GM23338 (cell line): ENCODE data around the gene EDAR. TPM values are rescaled to one million over a fixed set of nuclear protein-coding genes. Genes with fewer than 3 reads are reported as not detected.

Experiments used
- ATAC-seq: fragments of 200-7000 bp; cut with Tn5 transposase; 3 replicates; pipeline ENCODE4 v1.9.1; 2020
- DNase-seq: peaks from one replicate; pipeline ENCODE4 v3.0.0-alpha.2; 2015; ENCODE audit warnings: low spot score
- H2AFZ ChIP-seq: fragments of 200-600 bp; sonication (generic); 2 replicates; pipeline ENCODE4 v1.8.0; 2016; ENCODE audit warnings: antibody characterized with exemption, mild to moderate bottlenecking, moderate library complexity
- H3F3A ChIP-seq: fragments of 200-600 bp; sonication (generic); replicated peaks from 2 replicates; pipeline ENCODE4 v1.8.0; 2017; ENCODE audit warnings: antibody characterized with exemption, mixed run types, low read depth
- H3K27ac ChIP-seq: fragments of 200-600 bp; sonication (generic); 2 replicates; pipeline ENCODE4 v1.6.1; 2016; ENCODE audit warnings: low read depth
- H3K27me3 ChIP-seq: fragments of 200-600 bp; sonication (generic); 2 replicates; pipeline ENCODE4 v1.8.0; 2016; ENCODE audit warnings: mild to moderate bottlenecking, mixed run types, moderate library complexity; ENCODE audit not compliant: insufficient read depth
- H3K36me3 ChIP-seq: fragments of 200-600 bp; sonication (generic); 2 replicates; pipeline ENCODE4 v1.8.0; 2016; ENCODE audit warnings: mild to moderate bottlenecking; ENCODE audit not compliant: insufficient read depth
- H3K4me1 ChIP-seq: fragments of 200-600 bp; sonication (generic); 2 replicates; pipeline ENCODE4 v1.8.0; 2016; ENCODE audit warnings: mild to moderate bottlenecking, moderate library complexity; ENCODE audit not compliant: insufficient read depth
- H3K4me2 ChIP-seq: fragments of 200-600 bp; sonication (generic); 2 replicates; pipeline ENCODE4 v1.7.1; 2017; ENCODE audit warnings: mixed run types
- H3K4me3 ChIP-seq: fragments of 200-600 bp; sonication (generic); 2 replicates; pipeline ENCODE4 v1.6.1; 2016; ENCODE audit warnings: mixed run types
- H3K79me2 ChIP-seq: fragments of 200-600 bp; sonication (generic); replicated peaks from 2 replicates; pipeline ENCODE4 v1.8.0; 2017; ENCODE audit warnings: mild to moderate bottlenecking; ENCODE audit not compliant: insufficient read depth
- H3K9me2 ChIP-seq: fragments of 200-600 bp; sonication (generic); 2 replicates; pipeline ENCODE4 v1.8.0; 2017; ENCODE audit not compliant: insufficient read depth
- H4K20me1 ChIP-seq: fragments of 200-600 bp; sonication (generic); replicated peaks from 2 replicates; pipeline ENCODE4 v1.8.0; 2017; ENCODE audit warnings: mild to moderate bottlenecking; ENCODE audit not compliant: insufficient read depth
- H3K27ac Mint-ChIP-seq: 2 replicates; pipeline ENCODE4 v1.8.0; 2020; ENCODE audit warnings: inconsistent platforms, mild to moderate bottlenecking, moderate library complexity, mixed read lengths
- H3K27me3 Mint-ChIP-seq: 3 replicates; pipeline ENCODE4 v1.8.0; 2022; ENCODE audit warnings: low read depth, mild to moderate bottlenecking, moderate library complexity, mixed read lengths, inconsistent platforms; ENCODE audit not compliant: insufficient read depth, poor library complexity
- H3K36me3 Mint-ChIP-seq: 3 replicates; pipeline ENCODE4 v1.8.0; 2021; ENCODE audit warnings: low read depth, mild to moderate bottlenecking, inconsistent platforms, moderate library complexity, mixed read lengths
- H3K4me1 Mint-ChIP-seq: 3 replicates; pipeline ENCODE4 v1.8.0; 2020; ENCODE audit warnings: mild to moderate bottlenecking, inconsistent platforms, mixed read lengths
- H3K4me3 Mint-ChIP-seq: 3 replicates; pipeline ENCODE4 v1.8.0; 2021; ENCODE audit warnings: moderate library complexity, mild to moderate bottlenecking, inconsistent platforms, mixed read lengths
- H3K9me3 Mint-ChIP-seq: 3 replicates; pipeline ENCODE4 v1.8.0; 2020; ENCODE audit warnings: moderate library complexity, mild to moderate bottlenecking, inconsistent platforms, mixed read lengths
- CREB1 ChIP-seq: fragments of 250-450 bp; sonication (Bioruptor Pico); IDR thresholded peaks from 2 replicates; pipeline ENCODE4 v1.5.0; 2020; ENCODE audit warnings: low read depth, mild to moderate bottlenecking, moderate library complexity
- EZH2 ChIP-seq: fragments of 200-600 bp; sonication (generic); IDR thresholded peaks from one replicate; pipeline ENCODE4 v1.8.0; 2017; ENCODE audit warnings: antibody characterized with exemption, mild to moderate bottlenecking, low read depth; ENCODE audit not compliant: unreplicated experiment
- JUNB ChIP-seq: IDR thresholded peaks from one replicate; pipeline ENCODE4 v1.6.1; 2016; ENCODE audit warnings: antibody characterized with exemption; ENCODE audit not compliant: unreplicated experiment
- POLR2AphosphoS5 ChIP-seq: IDR thresholded peaks from 2 replicates; pipeline ENCODE4 v1.6.1; 2016; ENCODE audit warnings: antibody characterized with exemption, low read depth
- ZNF114 ChIP-seq: fragments of 250-450 bp; sonication (Bioruptor Pico); IDR thresholded peaks from 2 replicates; pipeline ENCODE4 v1.5.0; 2020; ENCODE audit warnings: mild to moderate bottlenecking, moderate library complexity
- ZNF331 ChIP-seq: fragments of 250-450 bp; sonication (Bioruptor Pico); IDR thresholded peaks from 2 replicates; pipeline ENCODE4 v1.5.0; 2020; ENCODE audit warnings: low read depth, mild to moderate bottlenecking, moderate library complexity
- polyA plus RNA-seq: library from polyadenylated mRNA; unstranded; fragments of >200 nt; fragmentation: Nextera tagmentation; extraction: Ambion mirVana; gene quantifications from 2 replicates; pipeline ENCODE4 v1.2.1, GENCODE V29; 2016
- total RNA-seq: library from RNA; depleted of rRNA; stranded (reverse); fragments of >200 nt; shearing (Covaris generic); gene quantifications from 2 replicates; pipeline ENCODE4 v1.2.3, GENCODE V29; 2014
- TF ChIP-seq, protein P1 (sequence below): fragments of 250-450 bp; sonication (Bioruptor Pico); IDR thresholded peaks from 2 replicates; pipeline ENCODE4 v1.5.0; 2020; ENCODE audit warnings: mild to moderate bottlenecking, moderate library complexity
- TF ChIP-seq, protein P2 (sequence below): IDR thresholded peaks from one replicate; pipeline ENCODE4 v1.6.1; 2018; ENCODE audit warnings: antibody characterized with exemption; ENCODE audit not compliant: unreplicated experiment

The EDAR gene
- total and polyA plus RNA-seq, 2 experiments from 2014 or later = not detected

DNA sequence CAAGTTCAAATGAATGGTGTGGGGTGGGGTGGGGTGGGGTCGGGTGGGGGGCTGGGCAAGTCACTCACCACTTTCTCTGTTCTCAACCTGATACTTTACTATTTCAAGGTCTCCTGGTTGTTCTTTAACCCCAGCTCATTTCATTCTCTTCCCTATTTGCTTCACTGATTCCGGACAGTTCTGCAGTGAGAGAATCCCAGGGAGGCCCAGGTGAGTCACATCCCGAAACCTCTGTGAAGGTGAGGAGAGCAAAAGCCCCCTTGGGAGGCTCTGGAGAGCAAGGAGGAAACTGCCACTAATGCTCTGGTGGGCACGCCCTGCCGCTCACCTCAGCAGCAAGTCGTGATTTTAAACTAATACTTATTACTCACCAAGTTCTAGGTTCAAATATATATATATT lies 8.9 kb downstream of the EDAR start (continued):
- TF ChIP-seq, protein P1, sequence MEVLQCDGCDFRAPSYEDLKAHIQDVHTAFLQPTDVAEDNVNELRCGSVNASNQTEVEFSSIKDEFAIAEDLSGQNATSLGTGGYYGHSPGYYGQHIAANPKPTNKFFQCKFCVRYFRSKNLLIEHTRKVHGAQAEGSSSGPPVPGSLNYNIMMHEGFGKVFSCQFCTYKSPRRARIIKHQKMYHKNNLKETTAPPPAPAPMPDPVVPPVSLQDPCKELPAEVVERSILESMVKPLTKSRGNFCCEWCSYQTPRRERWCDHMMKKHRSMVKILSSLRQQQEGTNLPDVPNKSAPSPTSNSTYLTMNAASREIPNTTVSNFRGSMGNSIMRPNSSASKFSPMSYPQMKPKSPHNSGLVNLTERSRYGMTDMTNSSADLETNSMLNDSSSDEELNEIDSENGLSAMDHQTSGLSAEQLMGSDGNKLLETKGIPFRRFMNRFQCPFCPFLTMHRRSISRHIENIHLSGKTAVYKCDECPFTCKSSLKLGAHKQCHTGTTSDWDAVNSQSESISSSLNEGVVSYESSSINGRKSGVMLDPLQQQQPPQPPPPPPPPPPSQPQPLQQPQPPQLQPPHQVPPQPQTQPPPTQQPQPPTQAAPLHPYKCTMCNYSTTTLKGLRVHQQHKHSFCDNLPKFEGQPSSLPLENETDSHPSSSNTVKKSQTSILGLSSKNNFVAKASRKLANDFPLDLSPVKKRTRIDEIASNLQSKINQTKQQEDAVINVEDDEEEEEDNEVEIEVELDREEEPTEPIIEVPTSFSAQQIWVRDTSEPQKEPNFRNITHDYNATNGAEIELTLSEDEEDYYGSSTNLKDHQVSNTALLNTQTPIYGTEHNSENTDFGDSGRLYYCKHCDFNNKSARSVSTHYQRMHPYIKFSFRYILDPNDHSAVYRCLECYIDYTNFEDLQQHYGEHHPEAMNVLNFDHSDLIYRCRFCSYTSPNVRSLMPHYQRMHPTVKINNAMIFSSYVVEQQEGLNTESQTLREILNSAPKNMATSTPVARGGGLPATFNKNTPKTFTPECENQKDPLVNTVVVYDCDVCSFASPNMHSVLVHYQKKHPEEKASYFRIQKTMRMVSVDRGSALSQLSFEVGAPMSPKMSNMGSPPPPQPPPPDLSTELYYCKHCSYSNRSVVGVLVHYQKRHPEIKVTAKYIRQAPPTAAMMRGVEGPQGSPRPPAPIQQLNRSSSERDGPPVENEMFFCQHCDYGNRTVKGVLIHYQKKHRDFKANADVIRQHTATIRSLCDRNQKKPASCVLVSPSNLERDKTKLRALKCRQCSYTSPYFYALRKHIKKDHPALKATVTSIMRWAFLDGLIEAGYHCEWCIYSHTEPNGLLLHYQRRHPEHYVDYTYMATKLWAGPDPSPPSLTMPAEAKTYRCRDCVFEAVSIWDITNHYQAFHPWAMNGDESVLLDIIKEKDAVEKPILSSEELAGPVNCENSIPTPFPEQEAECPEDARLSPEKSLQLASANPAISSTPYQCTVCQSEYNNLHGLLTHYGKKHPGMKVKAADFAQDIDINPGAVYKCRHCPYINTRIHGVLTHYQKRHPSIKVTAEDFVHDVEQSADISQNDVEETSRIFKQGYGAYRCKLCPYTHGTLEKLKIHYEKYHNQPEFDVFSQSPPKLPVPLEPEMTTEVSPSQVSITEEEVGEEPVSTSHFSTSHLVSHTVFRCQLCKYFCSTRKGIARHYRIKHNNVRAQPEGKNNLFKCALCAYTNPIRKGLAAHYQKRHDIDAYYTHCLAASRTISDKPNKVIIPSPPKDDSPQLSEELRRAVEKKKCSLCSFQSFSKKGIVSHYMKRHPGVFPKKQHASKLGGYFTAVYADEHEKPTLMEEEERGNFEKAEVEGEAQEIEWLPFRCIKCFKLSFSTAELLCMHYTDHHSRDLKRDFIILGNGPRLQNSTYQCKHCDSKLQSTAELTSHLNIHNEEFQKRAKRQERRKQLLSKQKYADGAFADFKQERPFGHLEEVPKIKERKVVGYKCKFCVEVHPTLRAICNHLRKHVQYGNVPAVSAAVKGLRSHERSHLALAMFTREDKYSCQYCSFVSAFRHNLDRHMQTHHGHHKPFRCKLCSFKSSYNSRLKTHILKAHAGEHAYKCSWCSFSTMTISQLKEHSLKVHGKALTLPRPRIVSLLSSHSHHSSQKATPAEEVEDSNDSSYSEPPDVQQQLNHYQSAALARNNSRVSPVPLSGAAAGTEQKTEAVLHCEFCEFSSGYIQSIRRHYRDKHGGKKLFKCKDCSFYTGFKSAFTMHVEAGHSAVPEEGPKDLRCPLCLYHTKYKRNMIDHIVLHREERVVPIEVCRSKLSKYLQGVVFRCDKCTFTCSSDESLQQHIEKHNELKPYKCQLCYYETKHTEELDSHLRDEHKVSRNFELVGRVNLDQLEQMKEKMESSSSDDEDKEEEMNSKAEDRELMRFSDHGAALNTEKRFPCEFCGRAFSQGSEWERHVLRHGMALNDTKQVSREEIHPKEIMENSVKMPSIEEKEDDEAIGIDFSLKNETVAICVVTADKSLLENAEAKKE (CRISPR knock-in tag) = no peak
- TF ChIP-seq EZH2 = no peak
- no peak for TF ChIP-seq JUNB
- TF ChIP-seq CREB1 = no peak
- no peak for TF ChIP-seq POLR2AphosphoS5

DNA sequence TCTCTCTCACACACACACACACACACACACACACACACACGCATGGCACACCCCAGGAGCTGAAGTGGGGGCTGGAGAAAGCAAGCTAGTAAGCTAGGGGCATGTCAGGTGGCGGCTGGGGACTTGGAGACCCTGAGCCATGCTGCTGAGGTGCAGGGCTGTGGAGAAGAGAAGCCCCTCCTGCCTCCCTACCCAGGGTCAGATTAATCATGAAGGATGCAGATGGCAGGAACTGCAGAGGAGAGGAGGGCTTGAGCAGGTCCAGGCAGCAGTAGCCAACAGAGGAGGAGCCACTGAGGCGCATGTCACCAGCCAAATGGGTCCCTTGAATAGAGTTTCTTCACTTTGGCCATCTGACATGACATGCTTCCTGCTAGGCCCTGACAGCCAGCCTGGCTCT lies 9.6 kb downstream of the EDAR start:
- Mint-ChIP-seq H3K4me1 (peaks cover 5% of the 10 kb centered on the region; the same call in 2 of the 3 replicates), H3K27me3 (peaks cover 12% of the 10 kb centered on the region), H3K36me3 (no peaks in the 10 kb centered on the region), H3K4me3 (no peak overlapping the region), H3K27ac (no peak overlapping the region), H3K9me3 (no peaks in the 10 kb centered on the region)
- H3K9me2 ChIP-seq = no peaks in the 10 kb centered on the region
- H3F3A ChIP-seq = no peaks in the 10 kb centered on the region
- H3K36me3 ChIP-seq = no peaks in the 10 kb centered on the region
- H3K4me2 ChIP-seq = no peak overlapping the region
- no peaks in the 10 kb centered on the region for H3K79me2 ChIP-seq
- H4K20me1 ChIP-seq = no peaks in the 10 kb centered on the region
- no peak for ATAC-seq
- H2AFZ ChIP-seq = no peak overlapping the region
- no peak for DNase-seq
- no peaks in the 10 kb centered on the region for H3K27me3 ChIP-seq
- H3K27ac ChIP-seq = no peak overlapping the region
- H3K4me1 ChIP-seq = no peaks in the 10 kb centered on the region
- no peak overlapping the region for H3K4me3 ChIP-seq
- TF ChIP-seq POLR2AphosphoS5 (no peak), ZNF331 (CRISPR knock-in tag) (no peak), ZNF114 (CRISPR knock-in tag) (no peak)
- TF ChIP-seq, protein P2, sequence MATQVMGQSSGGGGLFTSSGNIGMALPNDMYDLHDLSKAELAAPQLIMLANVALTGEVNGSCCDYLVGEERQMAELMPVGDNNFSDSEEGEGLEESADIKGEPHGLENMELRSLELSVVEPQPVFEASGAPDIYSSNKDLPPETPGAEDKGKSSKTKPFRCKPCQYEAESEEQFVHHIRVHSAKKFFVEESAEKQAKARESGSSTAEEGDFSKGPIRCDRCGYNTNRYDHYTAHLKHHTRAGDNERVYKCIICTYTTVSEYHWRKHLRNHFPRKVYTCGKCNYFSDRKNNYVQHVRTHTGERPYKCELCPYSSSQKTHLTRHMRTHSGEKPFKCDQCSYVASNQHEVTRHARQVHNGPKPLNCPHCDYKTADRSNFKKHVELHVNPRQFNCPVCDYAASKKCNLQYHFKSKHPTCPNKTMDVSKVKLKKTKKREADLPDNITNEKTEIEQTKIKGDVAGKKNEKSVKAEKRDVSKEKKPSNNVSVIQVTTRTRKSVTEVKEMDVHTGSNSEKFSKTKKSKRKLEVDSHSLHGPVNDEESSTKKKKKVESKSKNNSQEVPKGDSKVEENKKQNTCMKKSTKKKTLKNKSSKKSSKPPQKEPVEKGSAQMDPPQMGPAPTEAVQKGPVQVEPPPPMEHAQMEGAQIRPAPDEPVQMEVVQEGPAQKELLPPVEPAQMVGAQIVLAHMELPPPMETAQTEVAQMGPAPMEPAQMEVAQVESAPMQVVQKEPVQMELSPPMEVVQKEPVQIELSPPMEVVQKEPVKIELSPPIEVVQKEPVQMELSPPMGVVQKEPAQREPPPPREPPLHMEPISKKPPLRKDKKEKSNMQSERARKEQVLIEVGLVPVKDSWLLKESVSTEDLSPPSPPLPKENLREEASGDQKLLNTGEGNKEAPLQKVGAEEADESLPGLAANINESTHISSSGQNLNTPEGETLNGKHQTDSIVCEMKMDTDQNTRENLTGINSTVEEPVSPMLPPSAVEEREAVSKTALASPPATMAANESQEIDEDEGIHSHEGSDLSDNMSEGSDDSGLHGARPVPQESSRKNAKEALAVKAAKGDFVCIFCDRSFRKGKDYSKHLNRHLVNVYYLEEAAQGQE = no peak
